GM19438 (cell line): ENCODE measurements around the gene KRTAP6-1.

Experiments
- ATAC-seq: cut with Tn5 transposase; IDR thresholded peaks from one replicate; pipeline ENCODE4 v1.9.1; 2021; ENCODE audit warnings: low read depth; ENCODE audit not compliant: unreplicated experiment

Gene KRTAP6-1, protein sequence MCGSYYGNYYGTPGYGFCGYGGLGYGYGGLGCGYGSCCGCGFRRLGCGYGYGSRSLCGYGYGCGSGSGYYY

GRCh38 chr21:30613836-30614235 is at the start of gene KRTAP6-1:
Gene KRTAP6-1 (minus strand): TSS chr21:30613930. CDS start chr21:30613904, 26 bp downstream.
- no peak for ATAC-seq

DNA sequence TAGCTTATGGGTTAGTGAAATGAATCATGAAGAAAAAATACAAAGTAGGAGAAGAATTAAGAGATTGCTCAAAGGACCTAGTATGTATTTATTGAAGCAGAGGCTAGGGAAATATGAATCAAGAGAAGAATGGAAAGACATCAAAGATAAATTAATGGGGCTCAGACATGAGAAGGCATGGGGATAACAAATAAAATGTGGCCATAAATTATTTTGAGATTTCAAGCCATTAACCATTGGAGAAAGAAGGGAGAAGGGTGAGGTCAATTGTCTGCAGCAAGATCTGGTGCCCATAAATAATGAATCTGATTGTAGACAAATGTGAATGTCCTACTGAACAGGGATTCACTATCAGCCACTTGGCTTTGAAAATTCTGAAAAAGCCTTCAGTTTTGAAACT is 39.2 kb upstream of the KRTAP6-1 start:
- ATAC-seq, result no peak

GRCh38 chr21:30646904-30647414 is 33.2 kb upstream of the KRTAP6-1 start:
- ATAC-seq, result no peak

GRCh38 chr21:30642564-30642963 is 28.8 kb upstream of the KRTAP6-1 start, which contains the start of gene KRTAP20-3:
Gene KRTAP20-3 (plus strand): TSS chr21:30642864.
- ATAC-seq, result no peak

- ATAC-seq, result no peak
Measured at GRCh38 chr21:30638686-30639085, 25.0 kb upstream of the KRTAP6-1 start.

- ATAC-seq, result no peak
Measured at GRCh38 chr21:30634906-30635305, 21.2 kb upstream of the KRTAP6-1 start, which contains the start of gene KRTAP20-2. Gene KRTAP20-2 (plus strand): TSS chr21:30635206. CDS start chr21:30635264, 58 bp downstream.

GRCh38 chr21:30629200-30629599 is 15.5 kb upstream of the KRTAP6-1 start:
- ATAC-seq, result no peak

DNA sequence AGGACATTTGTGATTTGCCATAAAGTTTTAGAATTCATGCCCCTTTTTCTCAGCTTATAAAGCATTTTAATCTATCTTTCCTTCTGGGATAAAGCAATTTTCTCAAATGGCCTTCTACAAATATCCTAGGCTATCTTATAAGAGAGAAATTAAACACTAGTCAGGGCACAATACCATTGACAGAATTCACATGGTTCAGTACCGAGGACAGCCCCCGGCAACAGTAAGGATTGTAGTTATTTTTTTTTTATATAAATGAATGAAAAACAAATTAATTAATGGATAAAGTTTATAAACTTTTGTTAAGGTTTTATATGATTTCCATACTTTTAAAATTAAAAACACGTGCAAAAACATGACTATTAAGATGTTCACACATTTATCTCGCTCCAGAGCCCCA is 14.4 kb upstream of the KRTAP6-1 start:
- ATAC-seq, result no peak

DNA sequence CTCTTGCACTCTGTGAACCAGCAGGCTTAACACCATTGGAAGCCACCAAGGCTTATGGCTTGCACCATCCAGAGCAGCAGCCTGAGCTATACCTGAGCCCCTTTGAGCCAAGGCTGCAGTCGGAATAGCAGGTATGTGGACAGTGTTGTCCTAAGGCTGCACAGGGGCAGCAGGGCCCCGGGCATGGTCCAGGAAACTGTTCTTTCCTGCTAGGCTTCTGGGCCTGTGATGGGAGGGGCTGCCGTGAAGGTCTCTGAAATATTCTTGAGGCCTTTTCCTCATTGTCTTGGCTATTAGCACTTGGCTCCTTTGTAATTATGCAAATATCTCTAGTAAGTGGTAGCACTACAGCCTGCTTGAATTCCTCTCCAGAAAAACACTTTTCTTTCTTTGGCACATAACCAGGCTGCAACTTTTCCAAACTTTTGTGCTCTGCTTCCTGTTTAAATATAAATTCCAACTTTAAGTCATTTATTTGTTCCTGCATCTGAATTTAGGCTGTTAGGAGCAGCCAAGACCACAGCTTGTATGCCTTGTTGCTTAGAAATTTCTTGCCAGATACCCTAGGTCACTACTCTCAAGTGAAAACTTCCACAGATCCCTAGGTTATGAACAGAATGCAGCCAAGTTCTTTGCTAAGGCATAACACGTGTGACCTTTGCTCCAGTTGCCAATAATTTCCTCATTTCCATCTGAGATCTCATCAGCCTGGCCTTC is 11.9 kb upstream of the KRTAP6-1 start:
- ATAC-seq, result no peak

- ATAC-seq, result no peak
Measured at GRCh38 chr21:30623362-30623761, 9.6 kb upstream of the KRTAP6-1 start.

DNA sequence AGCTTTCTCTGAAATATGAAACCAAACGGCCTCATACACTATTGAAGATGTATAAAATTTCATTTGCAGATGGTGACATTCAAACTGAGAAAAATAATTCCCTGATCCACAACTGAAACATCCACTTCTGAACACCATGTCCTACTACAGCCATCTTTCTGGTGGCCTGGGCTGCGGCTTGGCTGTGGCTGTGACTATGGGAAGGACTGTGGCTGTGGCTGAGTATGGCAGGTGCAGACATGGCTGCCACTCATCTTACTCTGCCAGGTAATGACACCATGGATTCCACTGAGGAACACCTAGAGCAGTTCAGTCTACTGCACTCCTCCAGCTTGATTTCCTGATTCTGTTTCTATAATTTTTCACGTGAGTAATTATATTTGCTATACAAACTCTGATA is 6.8 kb upstream of the KRTAP6-1 start, which contains the start of gene KRTAP20-4:
KRTAP20-4 (plus strand) TSS at position 106 of the 400 bp plus-strand sequence.
- no peak for ATAC-seq

- no peak for ATAC-seq
Measured at GRCh38 chr21:30620080-30620479, 6.3 kb upstream of the KRTAP6-1 start.

GRCh38 chr21:30616125-30616524 is 2.4 kb upstream of the KRTAP6-1 start, which contains the start of gene KRTAP20-1:
Gene KRTAP20-1 (plus strand): TSS chr21:30616425. CDS start chr21:30616455, 30 bp downstream.
- no peak for ATAC-seq

DNA sequence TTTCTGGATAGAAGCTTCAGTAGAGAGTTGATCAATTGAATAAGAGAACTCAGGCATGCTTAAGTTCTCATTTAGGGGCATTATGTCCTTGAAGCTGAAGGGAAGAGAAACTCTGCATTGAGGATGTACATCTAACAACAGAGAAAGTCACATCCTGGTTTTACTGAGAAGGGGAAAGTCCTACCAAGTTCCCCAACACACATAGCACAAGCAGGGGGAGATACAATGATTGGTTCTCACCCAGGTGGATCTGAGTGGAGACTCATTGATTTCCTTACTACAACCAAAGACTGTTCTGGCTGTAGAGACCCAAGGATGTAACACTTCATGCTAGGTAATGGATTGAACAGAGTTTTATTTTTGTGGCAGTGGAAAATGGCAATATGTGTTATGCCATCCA is 1.5 kb upstream of the KRTAP6-1 start:
- ATAC-seq, result no peak

- no peak for ATAC-seq
Measured at GRCh38 chr21:30612132-30612531, 1.6 kb downstream of the KRTAP6-1 start.

DNA sequence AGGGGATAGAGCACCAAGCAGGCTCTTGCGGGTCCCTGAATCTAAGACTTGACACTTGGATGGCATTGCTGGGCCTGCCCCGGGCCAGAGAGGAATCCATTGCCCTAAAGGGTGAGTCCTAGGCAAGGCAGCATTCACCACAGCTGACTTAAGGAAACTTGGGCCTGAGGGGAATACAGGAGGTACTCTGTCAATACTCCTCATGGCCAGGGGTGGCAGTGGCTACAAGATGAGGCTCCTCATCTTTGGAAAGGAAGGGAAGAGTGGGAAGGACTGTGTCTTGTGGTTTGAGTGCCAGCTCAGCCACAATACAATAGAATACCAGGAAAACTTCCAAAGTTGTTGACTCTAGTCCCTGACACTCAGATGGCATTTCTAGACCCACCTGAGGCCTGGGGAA is 7.8 kb downstream of the KRTAP6-1 start:
- no peak for ATAC-seq

DNA sequence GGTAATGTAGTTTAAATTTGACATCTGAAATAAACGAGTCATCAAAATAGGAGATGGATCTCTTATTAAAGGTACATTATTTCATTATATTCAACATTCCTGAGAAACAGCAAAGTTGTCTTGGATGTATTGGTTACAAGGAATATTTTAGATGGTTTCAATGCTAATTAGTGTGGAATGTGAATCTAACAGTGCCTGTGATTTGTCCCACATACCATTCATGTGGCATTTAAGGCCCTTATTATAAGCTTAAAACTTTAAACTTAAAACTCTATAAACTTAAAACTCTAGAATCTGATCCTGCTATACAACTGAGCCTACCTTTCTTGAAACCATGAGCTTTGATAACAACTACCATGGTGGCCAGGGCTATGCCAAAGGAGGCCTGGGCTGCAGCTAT is 12.9 kb downstream of the KRTAP6-1 start, which contains the start of gene KRTAP22-1:
KRTAP22-1 (plus strand) TSS at position 301 of the 400 bp plus-strand sequence.
- no peak for ATAC-seq

GRCh38 chr21:30598802-30599201 is 14.9 kb downstream of the KRTAP6-1 start, which contains the start of gene KRTAP6-2:
Gene KRTAP6-2 (minus strand): TSS chr21:30598902. CDS start chr21:30598874, 28 bp downstream.
- no peak for ATAC-seq

- no peak for ATAC-seq
Measured at GRCh38 chr21:30592140-30592539, 21.6 kb downstream of the KRTAP6-1 start, which contains the start of gene KRTAP6-3. Gene KRTAP6-3 (plus strand): TSS chr21:30592440. CDS start chr21:30592446, 6 bp downstream.

GRCh38 chr21:30590297-30590696 is 23.4 kb downstream of the KRTAP6-1 start, which contains the start of gene KRTAP22-2:
Gene KRTAP22-2 (minus strand): TSS chr21:30590397.
- ATAC-seq, result no peak

DNA sequence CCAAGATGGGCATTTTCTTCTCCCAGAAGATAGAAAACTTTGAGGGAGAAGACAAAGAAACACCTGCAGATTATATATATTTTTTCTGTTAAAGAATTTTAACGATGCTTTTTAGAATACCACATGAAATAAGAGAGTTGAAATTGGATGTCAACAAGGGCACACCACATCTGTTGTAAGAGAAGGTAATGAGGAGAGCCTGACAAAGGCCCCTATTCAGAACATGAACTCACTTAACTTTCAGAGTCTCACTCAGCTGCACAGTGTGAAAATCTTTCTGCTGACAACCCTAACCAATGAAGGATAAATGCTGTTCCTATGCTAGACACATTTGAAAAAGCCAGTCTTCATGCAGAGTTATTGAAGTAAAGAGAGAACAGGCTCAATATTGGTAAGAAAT is 30.9 kb downstream of the KRTAP6-1 start:
- no peak for ATAC-seq
